ENCODE data around the gene MAPKAP1. TPM values are rescaled to one million over a fixed set of nuclear protein-coding genes. Genes with fewer than 3 reads are reported as not detected.

The MAPKAP1 gene
- total and polyA plus RNA-seq, 2 experiments from 2014 or later, result 66.7 to 85.6 TPM

GRCh38 chr9:125659201-125659840, 47.7 kb downstream of the MAPKAP1 start:
- H3K9me3 ChIP-seq (ENCODE audit: low read depth), result no peaks in the 10 kb centered on the region
- no peak overlapping the region for H3K4me3 ChIP-seq
- H3K27ac ChIP-seq, result no peak overlapping the region
- TF ChIP-seq CTCF (IDR thresholded peaks at IDR 0.05; ENCODE audit: low read depth, low read length), result no peak
- no peaks in the 10 kb centered on the region for H3K27me3 ChIP-seq
- H3K4me1 ChIP-seq (ENCODE audit: low read depth), result no peaks in the 10 kb centered on the region
- no peak for DNase-seq (ENCODE audit: low read depth in 1 of 2, low spot score in 1 of 2)
- no peaks in the 10 kb centered on the region for H3K36me3 ChIP-seq

- no peaks in the 10 kb centered on the region for H3K27me3 ChIP-seq
- no peak for DNase-seq (ENCODE audit: low read depth in 1 of 2, low spot score in 1 of 2)
- H3K4me3 ChIP-seq, result no peak overlapping the region
- no peaks in the 10 kb centered on the region for H3K4me1 ChIP-seq (ENCODE audit: low read depth)
- TF ChIP-seq CTCF (IDR thresholded peaks at IDR 0.05; ENCODE audit: low read depth, low read length), result no peak
- no peaks in the 10 kb centered on the region for H3K9me3 ChIP-seq (ENCODE audit: low read depth)
- H3K36me3 ChIP-seq, result no peaks in the 10 kb centered on the region
- peak overlapping the region; percentile 10 for H3K27ac ChIP-seq
Observed at GRCh38 chr9:125656560-125656959, 50.4 kb downstream of the MAPKAP1 start.

- Histone ChIP-seq H3K4me3 (no peak overlapping the region), H3K9me3 (ENCODE audit: low read depth) (no peaks in the 10 kb centered on the region), H3K27ac (peak overlapping the region; percentile 10), H3K36me3 (no peaks in the 10 kb centered on the region), H3K4me1 (ENCODE audit: low read depth) (no peaks in the 10 kb centered on the region), H3K27me3 (no peaks in the 10 kb centered on the region)
- no peak for DNase-seq (ENCODE audit: low read depth in 1 of 2, low spot score in 1 of 2)
- TF ChIP-seq CTCF (IDR thresholded peaks at IDR 0.05; ENCODE audit: low read depth, low read length), result no peak
Observed at GRCh38 chr9:125655691-125656410, 51.2 kb downstream of the MAPKAP1 start.

GRCh38 chr9:125655066-125655633, 51.9 kb downstream of the MAPKAP1 start:
- H3K27ac ChIP-seq, result no peak overlapping the region
- no peaks in the 10 kb centered on the region for H3K9me3 ChIP-seq (ENCODE audit: low read depth)
- TF ChIP-seq CTCF (IDR thresholded peaks at IDR 0.05; ENCODE audit: low read depth, low read length), result no peak
- no peak overlapping the region for H3K4me3 ChIP-seq
- no peaks in the 10 kb centered on the region for H3K36me3 ChIP-seq
- no peak for DNase-seq (ENCODE audit: low read depth in 1 of 2, low spot score in 1 of 2)
- H3K27me3 ChIP-seq, result no peaks in the 10 kb centered on the region
- H3K4me1 ChIP-seq (ENCODE audit: low read depth), result no peaks in the 10 kb centered on the region

- no peak overlapping the region for H3K4me3 ChIP-seq
- no peak for DNase-seq (ENCODE audit: low read depth in 1 of 2, low spot score in 1 of 2)
- H3K4me1 ChIP-seq (ENCODE audit: low read depth), result no peaks in the 10 kb centered on the region
- no peaks in the 10 kb centered on the region for H3K36me3 ChIP-seq
- H3K27ac ChIP-seq, result no peak overlapping the region
- H3K27me3 ChIP-seq, result no peaks in the 10 kb centered on the region
- no peak for TF ChIP-seq CTCF (IDR thresholded peaks at IDR 0.05; ENCODE audit: low read depth, low read length)
- H3K9me3 ChIP-seq (ENCODE audit: low read depth), result no peaks in the 10 kb centered on the region
Observed at GRCh38 chr9:125654121-125654520, 52.9 kb downstream of the MAPKAP1 start.

All from cardiac muscle cell (in vitro differentiated cells and primary cell).